Hepatocyte (in vitro differentiated cells): ENCODE data around the gene HSF2. TPM values are rescaled to one million over a fixed set of nuclear protein-coding genes. Genes with fewer than 3 reads are reported as not detected.
A peak's percentile ranks its signal among the peaks of the same experiment; 100 is the strongest.

Experiments used
- DNase-seq: peaks from one replicate; pipeline ENCODE4 v3.0.0-alpha.2; 2016; ENCODE audit warnings: low spot score
- H2AFZ ChIP-seq: fragments of 200-600 bp; sonication (generic); 2 replicates; pipeline ENCODE4 v1.6.0; 2016; ENCODE audit warnings: antibody characterized with exemption, mild to moderate bottlenecking
- H3K27ac ChIP-seq: fragments of 200-600 bp; sonication (generic); 2 replicates; pipeline ENCODE4 v1.5.1; 2016; ENCODE audit warnings: mild to moderate bottlenecking
- H3K27me3 ChIP-seq: fragments of 200-600 bp; sonication (generic); 2 replicates; pipeline ENCODE4 v1.6.1; 2016
- H3K36me3 ChIP-seq: fragments of 200-600 bp; sonication (generic); replicated peaks from 2 replicates; pipeline ENCODE4 v1.5.1; 2016; ENCODE audit warnings: low read depth; ENCODE audit not compliant: insufficient read depth
- H3K4me1 ChIP-seq: fragments of 200-600 bp; sonication (generic); 2 replicates; pipeline ENCODE4 v1.5.1; 2016; ENCODE audit warnings: mild to moderate bottlenecking, moderate library complexity; ENCODE audit not compliant: insufficient read depth
- H3K4me2 ChIP-seq: fragments of 200-600 bp; sonication (generic); 2 replicates; pipeline ENCODE4 v1.6.0; 2016
- H3K4me3 ChIP-seq: fragments of 200-600 bp; sonication (generic); 2 replicates; pipeline ENCODE4 v1.5.1; 2016; ENCODE audit warnings: mild to moderate bottlenecking
- H3K79me2 ChIP-seq: fragments of 200-600 bp; sonication (generic); 2 replicates; pipeline ENCODE4 v1.6.0; 2017; ENCODE audit warnings: mild to moderate bottlenecking
- H3K9me2 ChIP-seq: fragments of 200-600 bp; sonication (generic); replicated peaks from 2 replicates; pipeline ENCODE4 v1.6.0; 2017; ENCODE audit warnings: mild to moderate bottlenecking; ENCODE audit not compliant: insufficient read depth
- H3K9me3 ChIP-seq: fragments of 200-600 bp; sonication (generic); 2 replicates; pipeline ENCODE4 v1.5.1; 2016; ENCODE audit warnings: low read depth, mild to moderate bottlenecking
- H4K20me1 ChIP-seq: fragments of 200-600 bp; sonication (generic); 2 replicates; pipeline ENCODE4 v1.6.0; 2016; ENCODE audit warnings: mild to moderate bottlenecking; ENCODE audit not compliant: insufficient read depth, poor library complexity, severe bottlenecking
- CTCF ChIP-seq: fragments of 200-600 bp; sonication (generic); IDR thresholded peaks from 2 replicates; pipeline ENCODE4 v1.5.1; 2016; ENCODE audit warnings: antibody characterized with exemption, mild to moderate bottlenecking; ENCODE audit not compliant: poor library complexity
- EZH2 ChIP-seq: fragments of 200-600 bp; sonication (generic); IDR thresholded peaks from 2 replicates; pipeline ENCODE4 v1.6.1; 2016; ENCODE audit warnings: antibody characterized with exemption, mild to moderate bottlenecking, borderline replicate concordance
- EZH2phosphoT487 ChIP-seq: fragments of 200-600 bp; sonication (generic); IDR thresholded peaks from one replicate; pipeline ENCODE4 v1.6.1; 2018; ENCODE audit warnings: antibody characterized with exemption, mild to moderate bottlenecking, low read depth, moderate library complexity; ENCODE audit not compliant: unreplicated experiment, severe bottlenecking
- WGBS: methylation state at CpG from one replicate; pipeline ENCODE4 v1.1.6; 2016; ENCODE audit warnings: low lambda C conversion rate; ENCODE audit errors: missing lambda C conversion rate; 5-methylcytosine and 5-hydroxymethylcytosine counted together
- polyA plus RNA-seq: library from polyadenylated mRNA; unstranded; fragments of >200 nt; fragmentation: Nextera tagmentation; extraction: Ambion mirVana; gene quantifications from 2 replicates; pipeline ENCODE4 v1.2.1, GENCODE V29; 2016
- total RNA-seq: library from RNA; depleted of rRNA; stranded (reverse); fragments of >200 nt; gene quantifications from 2 replicates; pipeline ENCODE4 v1.2.3, GENCODE V29; 2014

HSF2 gene
- total and polyA plus RNA-seq, 2 experiments from 2014 or later = 14.5 to 37.9 TPM

GRCh38 chr6:122393351-122393896, 6.0 kb upstream of the HSF2 start:
- H3K9me2 ChIP-seq = no peaks in the 10 kb centered on the region
- no peaks in the 10 kb centered on the region for H3K4me1 ChIP-seq
- no peak for TF ChIP-seq EZH2
- no peak for TF ChIP-seq CTCF
- TF ChIP-seq EZH2phosphoT487 = no peak
- no peaks in the 10 kb centered on the region for H3K9me3 ChIP-seq
- no peak overlapping the region for H2AFZ ChIP-seq
- no peaks in the 10 kb centered on the region for H3K79me2 ChIP-seq
- no peaks in the 10 kb centered on the region for H3K36me3 ChIP-seq
- no peaks in the 10 kb centered on the region for H3K27me3 ChIP-seq
- WGBS = 57% methylated on average over 8 of the region's 8 CpGs
- no peak overlapping the region for H3K4me2 ChIP-seq
- no peak overlapping the region for H3K27ac ChIP-seq
- no peak for DNase-seq
- H4K20me1 ChIP-seq = no peaks in the 10 kb centered on the region
- no peak overlapping the region for H3K4me3 ChIP-seq

DNA sequence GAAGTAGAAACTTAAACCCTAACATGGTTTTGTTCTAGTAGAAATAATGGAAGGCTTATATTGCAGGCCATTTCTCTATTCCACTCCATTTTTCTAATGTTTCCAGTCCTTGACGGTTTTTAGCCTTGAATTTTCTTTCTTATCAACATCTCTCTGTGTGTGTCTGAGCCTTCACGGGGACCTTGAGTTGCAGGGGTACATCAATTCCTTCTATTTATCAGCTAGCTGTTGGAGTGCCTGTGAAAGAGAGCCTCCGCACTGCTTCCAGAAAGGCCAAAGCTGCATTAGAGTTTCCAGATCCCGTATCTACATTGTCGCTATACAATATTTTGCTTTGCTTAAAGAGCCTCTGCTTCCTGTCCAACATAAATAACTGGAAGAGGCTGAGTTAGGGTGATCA, 5.4 kb upstream of the HSF2 start:
- Histone ChIP-seq H3K4me1 (no peaks in the 10 kb centered on the region), H3K4me2 (no peak overlapping the region), H3K9me2 (no peaks in the 10 kb centered on the region), H3K27me3 (no peaks in the 10 kb centered on the region), H3K27ac (no peak overlapping the region), H3K36me3 (no peaks in the 10 kb centered on the region), H3K4me3 (no peak overlapping the region), H4K20me1 (no peaks in the 10 kb centered on the region), H3K79me2 (no peaks in the 10 kb centered on the region), H3K9me3 (no peaks in the 10 kb centered on the region), H2AFZ (no peak overlapping the region)
- 73% methylated on average over 5 of the region's 5 CpGs for WGBS
- no peak for DNase-seq
- no peak for TF ChIP-seq EZH2
- TF ChIP-seq CTCF = no peak
- no peak for TF ChIP-seq EZH2phosphoT487

GRCh38 chr6:122399055-122399347, 451 bp upstream of the HSF2 start:
- no peaks in the 10 kb centered on the region for H3K9me2 ChIP-seq
- peak overlapping the region; percentile 41 for H3K27ac ChIP-seq
- peak overlapping the region; percentile 45 for H2AFZ ChIP-seq

More at GRCh38 chr6:122399055-122399347, 451 bp upstream of the HSF2 start:
- Histone ChIP-seq H3K27me3 (no peaks in the 10 kb centered on the region), H3K36me3 (no peaks in the 10 kb centered on the region), H3K4me3 (no peak overlapping the region), H4K20me1 (peaks cover 25% of the 10 kb centered on the region), H3K4me1 (peaks cover 11% of the 10 kb centered on the region), H3K79me2 (peaks cover 43% of the 10 kb centered on the region), H3K4me2 (peak overlapping the region; percentile 65), H3K9me3 (no peaks in the 10 kb centered on the region)
- DNase-seq = no peak
- TF ChIP-seq EZH2phosphoT487 (no peak), CTCF (no peak), EZH2 (no peak)
- WGBS = 0% methylated on average over 2 of the region's 2 CpGs
